Stimulated activated CD4-positive, alpha-beta T cell treated with anti-CD3 and anti-CD28 coated beads, Interleukin-1b, Interleukin-23, amount 100 ng/mL, for 1 hour (primary cell): Measurements from ENCODE around the gene ASB11.

Experiments
- DNase-seq, 2 donors: peaks; one replicate each; pipeline ENCODE4 v3.0.0-alpha.2; 2020; ENCODE audit warnings: low read depth in 2 of 2

ASB11 gene, protein sequence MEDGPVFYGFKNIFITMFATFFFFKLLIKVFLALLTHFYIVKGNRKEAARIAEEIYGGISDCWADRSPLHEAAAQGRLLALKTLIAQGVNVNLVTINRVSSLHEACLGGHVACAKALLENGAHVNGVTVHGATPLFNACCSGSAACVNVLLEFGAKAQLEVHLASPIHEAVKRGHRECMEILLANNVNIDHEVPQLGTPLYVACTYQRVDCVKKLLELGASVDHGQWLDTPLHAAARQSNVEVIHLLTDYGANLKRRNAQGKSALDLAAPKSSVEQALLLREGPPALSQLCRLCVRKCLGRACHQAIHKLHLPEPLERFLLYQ

GRCh38 chrX:15315509-15315908 is at the start of gene ASB11:
ASB11 (minus strand) TSS chrX:15315640; CDS start chrX:15315605, 35 bp downstream.
- no peak for DNase-seq

DNA sequence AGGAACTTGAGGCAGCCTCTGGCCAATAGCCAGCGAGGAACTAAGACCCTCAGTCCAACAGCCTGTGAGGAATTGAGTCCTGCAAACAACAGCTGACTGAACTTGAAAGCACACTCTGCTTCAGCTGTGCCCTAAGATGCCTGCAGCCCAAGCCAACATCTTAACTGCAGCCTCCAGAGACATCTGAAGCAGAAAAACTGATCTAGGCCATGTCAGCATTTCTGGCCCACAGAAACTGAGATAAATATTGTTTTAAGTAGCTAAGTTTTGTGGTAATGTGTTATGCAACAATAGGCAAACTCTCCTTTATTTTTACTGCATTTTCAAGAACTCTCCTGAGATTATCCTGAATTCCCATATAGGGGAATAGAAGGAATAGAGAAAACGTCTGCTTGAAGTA is 44.3 kb upstream of the ASB11 start:
- DNase-seq, result no peak

DNA sequence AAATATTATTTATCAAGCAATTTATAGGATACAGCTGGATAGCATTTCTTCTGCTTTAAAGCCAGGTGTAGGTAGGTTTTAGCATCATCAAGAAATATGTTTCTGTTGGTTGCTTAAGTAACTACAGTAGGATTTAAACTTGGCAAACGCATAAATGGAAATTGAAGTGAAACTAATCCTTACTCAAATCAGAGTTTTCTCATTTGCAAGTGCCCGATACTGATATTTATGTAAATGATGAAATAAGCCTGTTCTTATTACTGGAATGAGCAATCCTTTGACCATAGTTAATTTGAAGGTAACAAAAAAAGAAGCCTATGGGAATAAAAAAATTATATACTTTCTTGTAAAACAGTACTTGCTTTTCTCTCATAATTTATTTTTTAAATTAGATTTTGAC is 43.1 kb upstream of the ASB11 start:
- no peak for DNase-seq

DNA sequence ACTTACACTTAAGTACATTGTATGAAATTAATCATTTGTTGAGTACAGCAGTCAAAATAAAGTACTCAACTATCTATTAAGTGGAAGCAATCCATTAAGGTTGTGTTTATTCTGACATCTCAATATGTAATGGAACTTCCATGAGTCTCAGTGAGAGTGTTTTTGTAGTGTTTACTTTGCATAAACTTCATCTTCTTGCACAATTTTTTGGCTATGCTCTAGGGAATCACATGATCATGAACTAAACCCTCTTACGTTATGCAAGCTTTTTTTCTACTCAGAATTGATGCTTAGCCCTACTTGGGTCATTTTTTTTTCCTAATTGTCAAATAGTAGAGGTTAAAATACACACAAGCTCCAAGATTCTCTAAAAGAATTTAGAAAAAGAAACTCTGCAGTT is 41.0 kb upstream of the ASB11 start:
- no peak for DNase-seq

DNA sequence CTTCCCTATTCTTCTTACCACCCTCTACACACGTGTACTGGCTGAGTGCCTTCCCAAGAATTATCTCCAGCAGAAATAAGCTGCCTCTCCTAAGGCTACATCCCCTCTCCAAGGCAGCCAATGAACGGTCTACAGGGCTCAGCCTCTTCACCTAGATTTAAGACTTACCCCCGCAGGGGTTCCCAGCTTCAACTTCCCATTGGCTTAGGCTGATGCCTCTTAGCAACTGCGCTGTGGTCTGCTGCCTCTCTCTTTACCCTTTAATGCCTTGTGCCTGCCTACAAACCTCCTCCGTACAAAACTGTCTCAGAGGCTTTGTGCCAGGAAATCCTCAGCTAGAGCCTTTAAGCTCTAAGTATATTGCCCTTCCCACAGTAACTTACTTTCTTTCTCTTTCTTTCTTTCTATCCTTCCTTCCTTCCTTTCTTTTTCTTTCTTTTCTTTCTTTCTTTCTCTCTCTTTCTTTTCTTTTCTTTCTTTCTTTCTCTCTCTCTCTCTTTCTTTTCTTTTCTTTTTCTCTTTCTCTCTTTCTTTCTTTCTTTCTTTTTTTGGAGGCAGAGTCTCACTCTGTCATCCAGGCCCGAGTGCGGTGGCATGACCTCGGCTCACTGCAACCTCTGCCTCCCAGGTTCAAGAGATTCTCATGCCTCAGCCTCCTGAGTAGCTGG is 35.0 kb upstream of the ASB11 start:
- DNase-seq, result no peak

GRCh38 chrX:15349046-15349445 is 33.6 kb upstream of the ASB11 start:
- DNase-seq, result no peak

DNA sequence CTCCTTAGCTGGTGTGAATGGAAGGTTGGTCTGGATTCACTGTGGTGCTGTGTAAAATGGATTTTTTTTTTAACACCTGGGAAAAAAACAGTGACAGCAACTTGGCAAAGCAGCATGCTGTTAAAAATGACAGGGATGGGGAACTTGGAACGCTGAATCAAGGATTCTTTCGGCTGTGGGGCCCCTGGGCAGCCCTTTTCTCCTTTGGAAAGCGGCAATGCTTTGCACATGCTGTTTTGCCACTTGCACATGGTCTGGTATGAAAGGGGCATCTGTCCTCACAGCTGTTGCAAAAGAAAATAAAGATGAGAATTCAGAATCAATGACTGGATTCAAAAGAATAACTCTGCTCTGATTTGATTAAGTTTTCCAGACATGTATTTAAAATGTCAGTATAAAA is 30.5 kb upstream of the ASB11 start:
- no peak for DNase-seq

- no peak for DNase-seq
These were observed 28.7 kb upstream of the ASB11 start for GRCh38 chrX:15344106-15344505.

DNA sequence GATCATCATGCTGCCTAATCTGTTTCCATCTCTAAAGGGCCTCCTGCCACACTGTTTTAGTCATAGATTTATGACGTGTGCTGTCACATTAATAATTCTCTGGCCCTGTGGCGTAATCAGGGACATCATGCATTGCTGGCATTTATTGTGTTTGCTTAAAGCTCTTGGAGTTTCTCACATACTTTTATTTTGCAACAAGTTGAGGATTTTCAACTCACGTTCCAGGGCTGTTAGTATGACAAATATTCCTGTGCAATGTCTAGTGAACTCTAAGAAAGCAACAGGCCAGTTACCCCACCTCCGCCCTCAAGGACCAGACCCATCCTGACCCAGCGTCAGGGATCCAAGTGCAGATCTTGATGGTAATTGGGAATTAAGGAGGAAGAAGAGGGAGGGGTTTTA is 27.6 kb upstream of the ASB11 start:
- DNase-seq, result no peak

- no peak for DNase-seq
These were observed 25.4 kb upstream of the ASB11 start for GRCh38 chrX:15340867-15341266.

GRCh38 chrX:15336023-15336413 is 20.6 kb upstream of the ASB11 start:
- DNase-seq, result no peak

- DNase-seq, result peak; percentile 59 to 69
These were observed 19.9 kb upstream of the ASB11 start, which contains the start of gene PIGA for GRCh38 chrX:15335135-15336022. PIGA (minus strand) TSS chrX:15335523; CDS start chrX:15331930, 3,593 bp downstream.

DNA sequence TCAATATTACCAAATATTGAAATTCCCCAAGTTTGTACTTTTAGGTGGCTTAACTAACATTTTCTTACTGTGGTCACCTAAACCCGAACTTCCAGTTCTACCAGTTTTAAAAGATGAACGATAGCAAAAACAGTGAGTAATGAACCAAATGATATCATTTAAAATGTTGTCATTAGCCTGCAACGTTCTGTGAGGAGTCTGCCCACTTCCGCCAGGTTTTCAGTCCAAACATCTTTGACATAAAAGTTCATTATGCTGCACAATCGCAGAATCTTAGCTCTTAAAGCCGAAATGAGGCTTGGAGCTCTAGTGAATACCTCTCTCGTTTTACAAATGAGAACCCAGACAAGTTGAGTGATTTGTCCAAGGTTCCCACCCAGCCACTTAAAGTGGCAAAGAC is 19.1 kb upstream of the ASB11 start:
- no peak for DNase-seq

- DNase-seq, result no peak
These were observed 13.4 kb upstream of the ASB11 start for GRCh38 chrX:15328821-15329220.

DNA sequence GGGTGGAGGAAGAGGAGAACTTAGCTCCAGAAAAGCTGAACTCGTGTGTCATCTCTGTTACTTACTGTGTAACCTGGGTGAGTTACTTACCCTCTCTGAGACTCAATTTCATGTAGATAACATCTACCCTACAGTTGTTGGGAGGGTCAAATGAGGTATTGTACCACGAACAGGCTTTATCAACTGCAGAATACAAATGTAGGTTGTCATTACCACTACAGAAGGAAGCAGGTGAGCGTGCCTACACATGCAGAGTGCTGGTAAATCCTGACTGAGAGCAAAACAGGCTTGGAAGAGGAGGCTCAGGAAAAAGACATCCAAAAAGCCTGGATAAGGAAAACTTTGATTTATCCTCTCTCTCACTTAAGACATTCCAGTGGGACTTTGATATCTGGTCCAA is 12.7 kb upstream of the ASB11 start:
- DNase-seq, result no peak

- DNase-seq, result no peak
These were observed 7.0 kb upstream of the ASB11 start for GRCh38 chrX:15322472-15322871.

GRCh38 chrX:15322072-15322471 is 6.6 kb upstream of the ASB11 start:
- DNase-seq, result no peak

GRCh38 chrX:15321447-15321846 is 6.0 kb upstream of the ASB11 start:
- DNase-seq, result no peak

DNA sequence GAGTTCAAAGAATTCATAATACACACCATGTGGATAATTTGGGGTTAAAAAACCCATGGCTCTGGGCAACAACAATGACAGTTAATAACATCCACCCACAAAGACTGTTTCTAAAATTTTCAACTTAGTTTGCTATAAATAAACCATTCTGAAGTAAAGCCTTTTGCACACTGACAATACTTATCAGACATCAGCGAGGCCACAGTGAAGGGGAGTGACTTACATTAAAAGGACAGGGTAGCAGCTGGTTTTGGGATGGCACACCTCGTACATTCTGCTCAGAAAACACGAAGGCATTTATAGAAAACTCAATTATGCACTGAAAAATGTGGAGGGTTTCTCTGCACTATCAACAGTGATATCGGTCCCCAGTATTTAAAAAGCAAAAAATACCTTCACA is 4.9 kb upstream of the ASB11 start:
- no peak for DNase-seq

DNA sequence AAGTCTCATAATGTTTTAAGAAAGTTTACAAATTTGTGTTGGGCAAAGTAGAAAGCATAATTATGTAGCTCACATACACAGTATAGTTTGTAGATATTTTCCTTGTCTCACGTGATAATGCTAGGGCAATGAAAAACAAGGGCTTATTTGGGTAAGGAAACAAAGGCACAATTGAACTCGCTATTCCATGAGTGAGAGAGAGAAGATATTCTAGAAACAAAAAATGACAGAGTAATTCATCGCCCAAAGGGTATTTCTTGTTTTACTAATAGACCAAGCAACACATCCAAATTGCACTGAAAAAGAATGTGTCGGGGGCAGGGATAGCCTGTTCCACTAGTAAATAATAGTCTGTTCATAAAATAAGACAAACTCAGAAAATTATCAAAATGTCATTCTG is 3.6 kb upstream of the ASB11 start:
- DNase-seq, result no peak

GRCh38 chrX:15314472-15314871 is 968 bp downstream of the ASB11 start:
- DNase-seq, result no peak

DNA sequence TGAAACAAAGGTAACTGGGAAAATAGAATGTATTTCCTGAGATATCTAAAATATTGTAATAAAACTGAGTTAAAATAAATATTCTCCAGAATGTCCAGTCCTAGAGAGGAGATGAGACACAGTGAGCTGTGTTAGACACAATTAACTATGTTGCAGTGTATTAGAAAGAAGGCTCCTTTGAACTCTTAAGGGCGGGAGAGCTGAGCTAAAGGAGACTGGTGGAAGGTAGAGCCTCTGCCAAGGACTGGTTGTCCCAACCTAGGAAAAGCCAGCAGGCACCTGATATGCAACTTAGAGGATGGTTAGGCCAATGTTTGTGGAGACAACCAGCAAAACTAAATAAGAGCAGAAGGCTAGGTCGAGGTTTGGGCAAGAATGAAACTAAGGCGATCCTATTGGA is 4.3 kb downstream of the ASB11 start:
- no peak for DNase-seq

- DNase-seq, result no peak
These were observed 5.3 kb downstream of the ASB11 start for GRCh38 chrX:15310117-15310516.
